T-helper 1 cell (primary cell): Measurements from ENCODE around the gene LAMC3.
"Not testable (repeated sequence)": the region's sequence is repeated elsewhere in the genome, so short reads cannot be mapped to it uniquely, and the experiment has no call there.

Experiments used
- DNase-seq, 5 donors: peaks; one replicate each; pipeline ENCODE4 v3.0.0-alpha.2; 2012 to 2020

LAMC3 gene

DNA sequence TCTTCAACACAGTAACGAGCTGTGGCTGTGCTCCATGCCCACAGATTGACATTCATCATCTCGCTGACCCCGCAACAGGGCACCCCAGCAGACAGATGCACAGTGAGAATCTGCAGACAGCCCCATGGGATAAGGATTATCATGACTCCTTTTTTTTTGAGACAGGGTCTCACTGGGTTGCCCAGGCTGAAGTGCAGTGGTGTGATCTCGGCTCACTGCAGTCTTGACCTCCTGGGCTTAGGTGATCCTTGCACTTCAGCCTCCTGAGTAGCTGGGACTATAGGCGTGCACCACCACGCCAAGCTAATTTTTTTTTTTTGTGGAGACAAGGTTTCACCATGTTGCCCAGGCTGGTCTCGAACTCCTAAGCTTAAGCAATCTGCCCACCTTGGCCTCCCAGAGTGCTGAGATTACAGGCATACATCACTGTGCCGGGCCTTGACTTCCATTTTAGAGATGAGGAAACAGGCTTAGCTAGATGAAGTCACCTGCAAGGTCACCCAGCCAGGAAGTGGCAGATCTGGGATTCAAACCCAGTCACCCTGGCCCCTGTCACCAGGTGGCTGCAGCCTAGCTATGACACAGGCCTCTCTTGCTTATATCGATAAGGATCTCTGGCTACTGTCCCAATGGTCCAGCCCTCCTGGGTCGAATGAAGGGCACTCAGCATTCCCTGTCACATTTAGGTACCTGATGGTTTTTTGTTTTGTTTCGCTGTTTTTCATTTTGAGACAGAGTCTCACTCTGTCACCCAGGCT is 92.4 kb downstream of the LAMC3 start:
- DNase-seq: no peak

DNA sequence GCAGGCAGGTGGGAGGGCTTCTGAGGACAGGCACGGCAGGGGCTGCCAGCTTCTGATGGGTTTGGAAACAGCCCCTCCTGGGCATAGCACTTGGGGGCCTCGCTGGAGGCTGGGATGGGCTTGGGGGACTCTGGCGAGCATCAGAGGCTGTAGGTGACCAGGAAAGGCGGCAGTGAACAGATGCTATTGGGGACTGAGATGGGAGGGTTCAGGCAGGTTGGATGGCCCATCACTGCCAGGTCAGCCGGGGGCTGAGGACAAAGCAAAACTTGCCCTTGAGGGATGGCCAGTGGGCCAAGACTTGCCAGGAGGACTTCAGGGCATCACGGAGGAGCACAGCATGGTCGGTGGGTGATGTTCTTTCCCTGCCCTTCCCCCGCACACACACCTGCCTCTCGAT is 94.0 kb downstream of the LAMC3 start:
- no peak for DNase-seq

DNA sequence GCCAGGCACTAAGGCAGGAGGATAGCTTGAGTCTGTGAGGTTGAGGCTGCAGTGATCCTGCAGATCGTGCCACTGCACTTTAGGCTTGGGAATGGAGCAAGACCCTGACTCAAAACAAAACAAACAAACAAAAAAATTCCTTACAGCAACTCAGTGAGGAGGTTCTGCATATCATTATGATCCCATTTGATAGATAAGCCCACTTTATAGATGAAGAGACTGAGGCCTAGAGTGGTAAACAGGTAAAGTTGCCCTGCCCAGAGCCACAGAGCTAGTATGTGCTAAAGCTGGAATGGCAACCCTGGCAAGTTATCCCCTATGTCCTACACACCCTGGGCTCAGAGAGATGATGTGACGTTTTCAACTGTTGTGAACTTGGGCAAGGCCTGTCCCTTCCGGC is 94.6 kb downstream of the LAMC3 start:
- no peak for DNase-seq

DNA sequence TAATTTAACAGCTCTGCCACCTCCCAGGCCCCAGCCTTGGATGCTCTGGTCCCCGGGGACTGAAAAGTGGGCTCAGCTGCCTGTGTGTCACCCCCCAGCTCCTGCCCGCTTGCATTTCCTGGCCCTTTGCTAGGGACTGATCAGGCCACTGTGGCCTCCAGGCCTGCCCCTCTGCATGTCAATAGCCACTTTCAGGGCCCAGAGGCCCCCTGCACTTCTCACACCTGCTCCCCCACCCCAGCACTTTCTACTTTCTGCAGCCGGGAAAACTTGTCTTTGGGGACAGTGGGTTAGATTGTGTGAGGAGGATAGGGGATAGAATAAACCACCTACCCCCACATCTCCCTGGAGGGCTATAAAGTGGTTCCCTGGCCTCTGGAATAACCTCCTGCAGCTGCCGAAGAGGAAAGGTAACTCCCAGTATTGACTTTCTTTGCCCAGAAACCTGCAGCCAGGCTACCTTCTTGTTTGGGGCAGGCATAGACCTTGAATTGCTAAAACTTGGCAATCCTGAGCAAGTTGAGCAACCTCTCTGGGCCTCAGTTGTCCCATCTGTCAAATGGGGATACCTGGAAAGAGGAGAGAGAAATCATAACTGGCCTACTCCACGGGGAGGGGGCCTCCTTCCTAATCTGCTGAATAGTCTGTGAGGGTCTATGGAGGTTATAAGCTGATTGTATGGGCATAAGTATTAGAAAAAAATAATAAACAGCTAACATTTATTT is 95.2 kb downstream of the LAMC3 start:
- no peak for DNase-seq

DNA sequence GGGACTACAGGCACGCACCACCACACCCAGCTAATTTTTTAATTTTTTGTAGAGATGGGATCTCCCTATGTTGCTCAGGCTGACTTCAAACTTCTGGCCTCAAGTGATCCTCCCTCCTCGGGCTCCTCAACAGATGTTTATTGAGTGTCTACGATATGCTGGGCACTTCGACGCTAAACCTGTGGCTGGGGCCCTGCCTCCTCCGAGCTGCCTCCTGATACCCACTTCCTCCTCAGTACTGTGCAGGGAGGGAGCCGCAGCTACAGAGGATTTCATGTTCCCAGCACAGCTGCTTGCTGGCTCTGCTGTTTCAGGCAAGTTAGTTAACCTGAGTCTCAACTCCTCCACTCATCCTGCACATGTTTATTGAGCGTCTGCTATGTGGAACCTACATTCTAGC is 97.0 kb downstream of the LAMC3 start:
- DNase-seq: no peak

DNA sequence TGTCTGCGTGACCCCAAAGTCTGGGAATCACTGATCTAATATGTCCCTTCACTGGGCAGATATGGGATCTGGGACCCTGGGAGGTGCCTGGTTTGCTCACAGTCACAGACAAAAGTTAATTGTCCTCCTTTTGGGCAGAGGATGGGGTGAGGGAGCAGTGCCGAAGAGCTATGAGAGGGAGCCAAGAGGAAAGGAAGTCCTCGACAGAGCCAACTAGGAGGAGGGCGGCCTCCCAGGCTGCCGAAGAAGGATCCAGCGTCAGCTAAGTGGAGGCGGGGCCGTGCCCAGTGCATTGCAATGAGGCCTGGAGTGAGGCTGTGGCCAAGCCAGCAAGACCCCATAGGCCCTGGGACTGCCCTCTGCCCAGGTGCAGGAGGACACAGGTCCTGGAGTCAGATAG is 98.8 kb downstream of the LAMC3 start:
- DNase-seq: no peak

DNA sequence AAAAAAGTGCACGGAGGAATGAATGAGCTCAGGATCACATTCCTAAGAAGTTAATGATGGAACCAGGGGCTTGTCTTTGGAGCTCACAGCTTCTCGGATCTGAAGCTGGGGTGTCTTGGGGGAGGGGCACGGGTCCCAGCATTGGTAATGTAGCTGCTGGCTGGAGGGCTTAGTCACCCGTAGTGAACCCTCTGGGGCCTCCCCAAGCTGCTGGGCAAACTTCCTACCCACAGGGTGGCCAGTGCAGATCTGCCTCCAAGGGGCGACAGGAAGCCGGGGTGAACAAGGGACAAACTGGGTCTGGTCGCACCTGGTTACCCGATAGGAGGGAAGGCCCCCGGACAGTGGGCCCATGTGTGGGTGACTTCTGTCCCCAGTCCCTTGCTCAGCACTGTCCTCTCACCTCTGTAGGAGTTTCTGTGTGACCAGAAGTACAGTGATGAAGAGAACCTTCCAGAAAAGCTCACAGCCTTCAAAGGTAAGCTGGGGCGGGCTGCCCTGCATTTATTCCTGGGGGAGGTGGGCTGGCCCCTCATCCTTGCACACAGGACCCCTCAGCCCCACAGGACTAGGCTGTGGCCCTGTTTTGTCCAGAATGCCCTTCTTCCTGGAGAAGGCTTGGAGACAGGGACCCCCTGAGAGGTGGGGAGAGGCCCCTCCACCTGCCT is 102.3 kb downstream of the LAMC3 start:
- no peak for DNase-seq

DNA sequence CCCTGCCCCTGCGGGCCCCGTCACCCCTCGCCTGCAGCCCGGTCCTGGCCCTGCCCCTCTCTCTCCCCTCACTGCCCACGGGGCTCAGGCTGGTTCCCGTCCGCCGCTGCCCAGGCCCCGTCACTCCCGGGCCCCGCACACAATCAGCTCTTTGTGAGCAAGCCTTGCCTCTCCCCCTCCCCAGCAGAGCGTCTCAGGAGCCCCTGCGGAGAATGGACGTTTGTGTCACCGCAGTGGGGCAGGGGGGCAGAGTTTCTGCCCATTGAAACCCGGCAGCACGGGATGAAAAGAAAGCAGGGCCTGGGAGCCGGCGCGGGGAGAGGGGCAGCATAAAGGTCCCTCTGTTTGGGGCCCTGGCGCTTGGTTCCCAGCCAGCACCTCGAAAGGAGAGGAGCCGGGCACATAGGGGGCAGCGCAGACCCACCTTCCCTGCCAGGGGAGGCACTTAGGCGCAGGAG is 102.9 kb downstream of the LAMC3 start:
- no peak for DNase-seq

DNA sequence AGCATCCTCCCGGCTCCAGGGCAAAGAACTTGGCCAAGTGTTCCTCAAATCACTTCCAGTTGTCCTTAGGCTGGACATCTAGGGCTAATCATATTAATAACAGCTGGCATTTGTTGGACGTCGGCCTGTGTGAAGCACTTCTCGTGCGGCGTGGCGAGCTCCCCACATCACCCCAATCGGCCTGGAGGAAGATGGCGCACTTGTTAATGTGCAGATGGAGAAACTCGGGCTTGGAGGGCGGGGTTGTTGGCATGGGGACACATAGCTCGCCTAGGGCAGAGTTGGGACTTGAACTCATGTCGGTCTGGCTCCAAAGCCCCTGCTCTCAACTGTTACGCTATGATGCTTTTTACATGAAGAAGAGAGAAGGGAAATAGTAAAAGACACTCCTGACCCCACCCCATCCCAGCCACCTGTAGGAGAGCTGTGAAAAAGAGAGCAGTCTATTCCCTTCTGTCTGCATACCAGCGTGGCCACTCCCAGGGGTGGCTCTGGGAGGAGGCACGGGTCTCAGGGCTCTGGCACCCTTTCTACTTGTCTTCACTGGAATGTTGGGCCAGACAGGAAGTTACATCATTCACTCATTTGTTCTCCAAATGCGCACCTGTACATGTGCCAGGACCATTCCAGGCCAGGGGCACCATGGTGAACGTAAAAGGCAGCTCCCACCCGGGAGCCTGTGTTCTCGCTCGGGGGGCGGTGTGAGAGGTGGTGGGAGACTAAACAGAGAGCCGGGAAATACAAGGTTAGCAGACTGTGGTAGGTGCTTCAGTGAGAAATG is 103.6 kb downstream of the LAMC3 start:
- no peak for DNase-seq

DNA sequence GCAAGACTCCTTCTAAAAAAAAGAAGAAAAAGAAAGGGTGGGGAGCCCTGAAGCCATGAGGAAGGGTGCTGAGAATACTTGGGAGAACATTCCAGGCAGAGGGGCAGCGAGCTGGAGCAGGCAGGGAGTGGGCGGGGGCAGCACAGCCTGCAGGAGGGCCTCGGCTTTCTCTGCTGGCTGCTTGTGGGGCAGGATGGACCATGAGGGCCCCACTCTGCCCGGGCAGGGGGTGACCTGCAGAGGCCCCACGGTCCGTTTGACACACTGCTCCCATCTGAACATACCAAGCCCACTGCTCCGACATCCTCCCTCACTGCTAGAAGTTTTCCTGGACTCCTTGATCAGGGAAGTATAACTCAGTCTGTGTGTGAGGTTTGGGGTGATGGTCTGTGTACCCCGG is 104.7 kb downstream of the LAMC3 start:
- no peak for DNase-seq

DNA sequence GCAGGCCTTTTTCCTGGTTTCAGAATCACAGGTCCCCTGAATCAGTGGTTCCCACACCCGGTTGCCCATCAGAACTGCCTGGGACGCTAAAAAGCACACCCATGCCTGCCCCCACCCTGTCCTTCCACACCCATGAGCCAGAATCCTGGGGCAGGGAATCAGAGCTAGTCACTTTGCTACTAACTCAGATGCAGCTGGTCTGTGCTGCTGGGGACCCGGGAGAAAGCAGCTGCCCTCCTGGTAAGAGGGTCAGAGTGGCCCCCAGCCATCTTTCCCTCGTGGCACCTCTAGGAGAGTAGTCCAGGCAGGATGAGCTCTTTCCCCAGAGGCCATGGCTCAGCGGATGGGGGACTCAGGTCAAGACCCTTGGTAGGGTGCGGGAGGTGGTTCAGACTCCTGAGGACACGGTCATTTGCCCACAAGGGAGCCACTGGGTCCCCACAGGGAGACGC is 105.1 kb downstream of the LAMC3 start:
- DNase-seq: no peak

DNA sequence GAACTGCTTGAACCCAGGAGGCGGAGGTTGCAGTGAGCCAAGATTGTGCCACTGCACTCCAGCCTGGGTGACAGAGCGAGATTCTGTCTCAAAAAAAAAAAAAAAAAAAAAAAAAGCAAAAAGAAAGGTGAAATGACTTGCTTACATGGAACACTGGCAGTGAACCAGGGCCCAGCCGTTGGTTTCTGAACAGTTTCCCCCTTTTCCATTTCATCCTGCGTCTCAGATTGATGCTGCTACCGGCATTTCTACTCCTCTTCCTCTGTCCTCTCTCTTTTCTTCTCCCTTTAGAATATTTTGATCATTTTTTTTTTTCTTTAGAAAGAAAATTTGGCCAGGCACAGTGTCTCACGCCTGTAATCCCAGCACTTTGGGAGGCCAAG is 106.4 kb downstream of the LAMC3 start:
- DNase-seq: not testable (repeated sequence)

DNA sequence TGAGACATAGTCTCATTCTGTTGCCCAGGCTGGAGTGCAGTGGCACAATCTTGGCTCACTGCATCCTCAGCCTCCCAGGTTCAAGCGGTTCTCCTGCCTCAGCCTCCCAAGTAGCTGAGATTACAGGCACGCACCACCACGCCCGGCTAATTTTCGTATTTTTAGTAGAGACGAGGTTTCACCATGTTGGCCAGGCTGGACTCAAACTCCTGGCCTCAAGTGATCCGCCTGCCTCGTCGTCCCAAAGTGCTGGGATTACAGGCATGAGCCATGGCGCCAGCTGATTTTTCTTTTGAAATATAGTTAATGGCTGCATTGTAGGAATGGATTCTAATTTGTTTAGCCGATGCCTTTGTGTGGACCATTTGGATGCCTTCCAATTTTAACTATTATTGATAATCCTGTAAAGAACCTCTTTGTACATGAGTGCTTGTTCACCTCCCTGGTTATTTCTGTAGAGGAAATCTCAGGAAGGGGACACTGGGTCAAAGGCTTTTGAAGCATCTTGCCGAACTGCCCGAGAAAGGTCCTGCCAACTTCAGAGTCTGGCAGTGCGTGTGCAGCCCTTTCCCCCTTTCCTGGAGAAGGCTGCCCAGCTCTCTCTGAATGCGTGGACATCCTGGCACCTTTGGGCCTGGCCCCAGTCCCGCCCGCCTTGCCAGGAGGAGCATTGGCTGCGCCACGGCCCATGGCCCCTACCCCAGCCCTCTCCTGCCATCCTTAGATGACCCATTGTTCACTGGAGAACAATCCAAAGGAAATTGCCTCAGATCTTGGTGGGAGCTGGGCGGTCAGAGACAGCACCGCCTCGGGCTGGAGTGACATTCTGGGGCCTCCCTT is 107.5 kb downstream of the LAMC3 start:
- no peak for DNase-seq

DNA sequence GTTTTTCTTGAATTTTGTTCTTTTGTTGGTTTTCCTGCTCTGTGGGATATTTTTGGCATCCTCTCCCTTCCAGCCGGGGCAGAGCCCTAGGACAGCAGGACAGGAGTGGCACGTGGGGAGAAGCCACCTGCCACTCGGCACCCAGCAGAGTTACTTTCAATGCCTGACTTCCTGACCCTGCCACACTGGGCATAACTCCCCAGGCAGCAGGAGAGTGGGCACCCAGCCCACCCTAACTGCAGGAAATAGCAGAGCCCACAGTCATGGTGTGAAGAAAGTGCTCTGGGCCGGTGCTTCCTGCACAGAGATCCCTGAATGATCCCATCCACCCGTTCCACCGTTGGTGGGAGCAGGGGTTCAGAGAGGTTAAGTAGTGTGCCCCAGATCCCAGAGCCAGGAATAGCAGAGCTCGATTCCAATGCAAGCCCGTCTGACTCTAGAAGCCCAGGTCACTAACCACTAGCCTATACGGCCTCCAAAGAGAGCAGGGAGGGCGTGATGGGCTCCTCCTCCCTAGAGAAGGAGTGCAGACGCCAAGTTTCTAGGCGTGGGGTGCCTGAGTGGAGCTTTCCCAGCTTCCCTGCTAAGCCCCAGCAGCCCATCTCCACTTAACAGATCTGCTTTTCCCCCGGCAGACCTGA is 108.3 kb downstream of the LAMC3 start:
- DNase-seq: no peak

DNA sequence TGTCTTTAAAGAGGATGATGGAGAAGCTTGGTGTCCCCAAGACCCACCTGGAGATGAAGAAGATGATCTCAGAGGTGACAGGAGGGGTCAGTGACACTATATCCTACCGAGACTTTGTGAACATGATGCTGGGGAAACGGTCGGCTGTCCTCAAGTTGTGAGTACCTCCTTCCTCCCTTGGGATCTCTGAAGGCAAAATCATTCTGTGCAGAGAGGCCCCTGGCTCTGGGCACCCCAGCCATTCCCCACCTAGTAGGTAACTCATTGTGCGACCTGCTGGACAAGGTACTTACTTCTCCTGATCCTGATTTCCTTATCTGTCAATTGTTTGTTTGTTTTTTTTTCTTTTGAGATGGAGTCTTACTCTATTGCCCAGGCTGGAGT is 108.8 kb downstream of the LAMC3 start:
- DNase-seq: no peak

DNA sequence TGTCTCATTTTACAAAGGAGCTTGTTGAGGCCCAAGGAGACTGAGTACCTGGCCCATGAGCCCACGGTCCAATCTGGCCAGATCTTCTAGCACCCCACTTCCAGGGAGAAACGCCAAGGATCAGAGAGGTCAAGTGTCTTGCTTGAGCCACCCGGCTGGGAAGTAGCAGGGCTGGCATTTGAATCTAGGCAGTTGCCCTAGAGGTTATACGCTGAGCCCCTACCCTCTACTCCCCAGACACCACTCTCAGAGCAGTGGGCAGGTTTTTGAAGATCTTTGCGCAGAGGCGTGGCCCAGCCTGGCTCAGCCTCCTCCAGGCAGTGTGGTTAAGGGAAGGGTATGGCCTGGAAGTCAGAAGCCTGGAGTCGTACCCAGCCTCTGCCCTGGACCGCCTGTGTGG is 110.6 kb downstream of the LAMC3 start:
- DNase-seq: no peak

DNA sequence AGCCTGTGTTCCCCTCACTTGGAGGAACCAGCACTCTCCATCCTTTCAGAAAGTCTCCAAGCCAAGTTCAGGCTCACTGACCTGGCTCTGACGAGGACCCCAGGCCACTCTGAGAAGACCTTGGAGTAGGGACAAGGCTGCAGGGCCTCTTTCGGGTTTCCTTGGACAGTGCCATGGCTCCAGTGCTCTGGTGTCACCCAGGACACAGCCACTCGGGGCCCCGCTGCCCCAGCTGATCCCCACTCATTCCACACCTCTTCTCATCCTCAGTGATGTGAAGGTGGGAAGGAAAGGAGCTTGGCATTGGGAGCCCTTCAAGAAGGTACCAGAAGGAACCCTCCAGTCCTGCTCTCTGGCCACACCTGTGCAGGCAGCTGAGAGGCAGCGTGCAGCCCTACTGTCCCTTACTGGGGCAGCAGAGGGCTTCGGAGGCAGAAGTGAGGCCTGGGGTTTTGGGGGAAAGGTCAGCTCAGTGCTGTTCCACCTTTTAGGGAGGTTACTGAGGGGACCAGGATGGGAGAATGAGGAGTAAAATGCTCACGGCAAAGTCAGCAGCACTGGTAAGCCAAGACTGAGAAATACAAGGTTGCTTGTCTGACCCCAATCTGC is 111.8 kb downstream of the LAMC3 start:
- no peak for DNase-seq

DNA sequence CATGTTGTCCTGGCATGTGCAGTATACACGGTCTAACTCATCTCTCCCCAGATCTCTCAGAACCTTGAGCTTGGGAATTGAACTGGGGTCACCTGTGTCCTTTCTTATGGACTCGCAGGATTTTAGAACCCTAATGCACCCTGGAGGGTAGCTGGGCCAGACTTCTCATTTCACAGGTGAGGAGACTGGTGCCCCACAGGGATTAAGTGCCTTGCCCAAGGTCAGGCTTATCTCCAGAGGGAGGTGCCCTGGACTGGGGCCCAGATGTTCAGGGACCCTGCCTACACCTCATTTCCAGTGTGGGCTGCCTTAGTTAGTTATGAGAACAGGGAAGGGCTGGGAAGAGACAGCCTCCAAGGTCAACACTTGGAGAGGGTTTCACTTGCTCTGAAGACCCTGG is 112.4 kb downstream of the LAMC3 start:
- no peak for DNase-seq

DNA sequence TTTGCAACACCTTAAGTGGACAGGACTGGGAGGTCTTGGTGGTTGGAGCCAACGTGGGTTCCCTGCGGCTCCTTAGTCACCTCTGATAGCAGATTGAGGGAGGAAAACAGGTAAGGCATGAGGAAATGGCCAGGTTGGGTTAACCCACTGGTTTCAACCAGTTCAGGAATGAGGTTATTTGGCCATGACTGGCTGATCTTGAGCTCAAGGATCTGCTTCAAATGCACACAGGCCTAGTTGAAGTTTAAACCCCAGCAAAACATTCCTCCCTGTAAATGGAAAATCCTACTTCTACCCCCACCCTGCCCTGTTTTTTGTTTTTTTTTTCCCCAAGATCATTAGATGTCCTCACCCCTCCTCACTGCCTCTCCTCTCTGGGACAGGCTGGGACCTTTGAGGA is 113.2 kb downstream of the LAMC3 start:
- no peak for DNase-seq

DNA sequence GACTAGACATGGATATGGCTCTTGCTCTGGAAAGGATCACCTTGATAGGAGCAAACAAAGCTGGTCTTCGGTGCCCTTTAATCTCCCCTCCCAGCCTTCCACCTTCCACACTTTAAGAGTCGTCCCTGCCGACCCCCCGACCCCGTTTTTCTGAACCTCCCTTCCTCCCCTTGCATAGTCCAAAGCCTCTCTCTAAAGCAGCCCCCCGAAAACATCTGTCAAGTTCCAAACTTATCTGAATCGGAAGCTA is 116.0 kb downstream of the LAMC3 start:
- DNase-seq: peak in 1 of 5 donors; percentile 7

DNA sequence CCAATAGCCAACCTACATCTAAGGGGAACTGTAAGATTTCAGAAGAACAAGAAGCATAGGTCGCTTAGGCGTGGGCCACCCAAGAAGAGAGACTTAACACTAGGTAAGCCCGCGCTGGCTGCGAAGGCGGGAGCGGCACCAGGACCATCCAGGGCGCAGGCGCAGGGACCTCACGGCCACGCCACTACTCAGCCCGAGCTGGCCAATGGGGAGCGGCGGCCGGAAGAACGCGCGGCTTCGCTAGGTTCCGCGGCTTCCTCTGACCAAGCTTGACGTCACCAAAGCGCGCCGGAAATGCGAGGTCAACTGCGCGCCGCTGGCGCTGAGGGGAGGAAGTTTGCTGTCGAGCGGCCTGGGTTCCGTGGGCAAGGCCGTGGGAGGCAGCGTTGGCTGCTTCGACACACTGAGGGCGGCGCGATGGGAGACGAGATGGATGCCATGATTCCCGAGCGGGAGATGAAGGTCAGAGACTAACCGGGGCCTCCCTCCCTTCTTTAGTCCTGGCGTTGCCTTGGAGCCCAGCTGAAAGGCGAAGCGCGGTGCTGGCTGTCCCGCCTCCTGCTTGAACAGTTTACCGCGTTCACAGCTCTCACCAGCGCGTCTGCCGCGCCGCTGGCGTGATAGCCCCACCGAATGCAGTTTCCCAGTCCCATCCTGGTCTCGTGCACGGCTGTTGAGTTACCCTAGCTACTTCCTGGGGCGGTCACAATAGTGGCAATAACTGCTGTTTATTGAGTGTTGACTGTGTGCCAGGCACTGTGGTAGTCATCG is 116.5 kb downstream of the LAMC3 start, which contains the start of gene NUP214:
TSS of gene NUP214 (plus strand) at position 299 of the 771 bp plus-strand sequence. CDS start at position 418, 119 bp downstream.
- DNase-seq: peak; percentile 96 to 100 (median 99)
